Activated CD4-positive, CD25-positive, alpha-beta regulatory T cell treated with anti-CD3 and anti-CD28 coated beads, Interleukin-2, amount 50 U/mL, for 24 hours (primary cell): ENCODE results near the gene HSPB3.
"Not testable (repeated sequence)": the region's sequence is repeated elsewhere in the genome, so short reads cannot be mapped to it uniquely, and the experiment has no call there.

ENCODE experiments used
- ATAC-seq, 2 donors: fragments of 150-1000 bp; cut with Tn5 transposase; one replicate each; pipeline ENCODE4 v1.10.0; 2021; ENCODE audit warnings: mild to moderate bottlenecking in 1 of 2, moderate library complexity in 1 of 2

Gene HSPB3

GRCh38 chr5:54457094-54457862, 1.8 kb downstream of the HSPB3 start:
- ATAC-seq: no peak

- no peak for ATAC-seq
These were observed 2.7 kb downstream of the HSPB3 start for GRCh38 chr5:54458221-54458620.

- ATAC-seq: no peak
These were observed 4.9 kb downstream of the HSPB3 start for GRCh38 chr5:54460181-54460919.

DNA sequence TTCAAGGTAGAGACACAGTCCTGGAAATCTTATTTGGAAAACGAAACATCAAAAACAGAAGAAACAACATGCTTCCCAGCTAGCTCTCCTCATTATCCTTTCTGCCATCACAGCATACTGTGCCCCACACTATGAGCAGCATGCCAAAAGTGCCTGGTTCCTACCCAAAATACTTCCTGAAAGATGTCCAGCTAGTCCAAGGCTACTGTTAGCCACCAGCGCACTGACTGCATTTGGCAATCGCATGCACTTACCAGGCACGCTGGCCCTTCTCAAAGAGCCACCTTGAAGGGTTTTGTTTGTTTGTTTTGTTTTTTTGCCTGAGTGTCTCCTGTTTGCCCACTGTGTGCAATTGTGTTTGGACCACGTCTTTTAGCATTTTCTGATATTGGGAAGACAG, 6.8 kb downstream of the HSPB3 start:
- no peak for ATAC-seq

DNA sequence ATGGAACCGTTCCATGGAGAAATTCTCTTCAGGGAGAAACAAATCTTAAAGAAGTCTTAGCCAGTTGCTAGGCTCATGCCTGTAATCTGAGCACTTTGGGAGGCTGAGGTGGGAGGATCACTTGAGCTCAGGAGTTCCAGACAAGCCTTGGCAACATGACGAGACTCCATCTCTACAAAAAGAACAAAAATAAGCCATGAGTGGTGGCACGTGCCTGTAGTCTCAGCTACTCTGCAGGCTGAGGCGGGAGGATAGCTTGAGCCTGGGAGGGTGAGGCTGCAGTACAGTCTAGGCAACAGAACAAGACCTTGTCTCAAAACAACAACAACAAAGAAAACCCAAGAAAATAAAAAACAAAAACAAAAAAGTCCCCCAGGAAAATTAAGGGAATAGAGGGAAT, 8.2 kb downstream of the HSPB3 start:
- no peak for ATAC-seq

DNA sequence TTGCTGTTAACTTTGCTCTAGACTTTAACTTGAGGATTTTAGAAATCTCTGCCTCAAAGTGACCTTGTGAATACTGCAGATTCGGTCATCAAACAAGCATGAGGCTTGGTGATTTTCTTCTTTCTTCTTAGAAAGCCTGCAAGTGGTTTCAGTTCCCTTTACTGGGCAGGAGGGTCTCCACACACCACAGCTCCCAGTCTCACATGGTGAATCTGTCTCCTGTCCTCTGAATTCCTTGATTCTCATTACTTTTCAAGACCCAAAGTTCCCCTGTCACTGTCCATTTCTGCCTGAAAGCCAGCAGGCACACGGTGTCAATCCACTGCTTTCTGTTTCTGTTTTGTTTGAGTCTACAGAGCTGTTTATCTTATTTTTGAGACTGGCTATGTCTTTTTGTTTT, 14.1 kb downstream of the HSPB3 start:
- ATAC-seq: peak in 1 of 2 donors; percentile 13

DNA sequence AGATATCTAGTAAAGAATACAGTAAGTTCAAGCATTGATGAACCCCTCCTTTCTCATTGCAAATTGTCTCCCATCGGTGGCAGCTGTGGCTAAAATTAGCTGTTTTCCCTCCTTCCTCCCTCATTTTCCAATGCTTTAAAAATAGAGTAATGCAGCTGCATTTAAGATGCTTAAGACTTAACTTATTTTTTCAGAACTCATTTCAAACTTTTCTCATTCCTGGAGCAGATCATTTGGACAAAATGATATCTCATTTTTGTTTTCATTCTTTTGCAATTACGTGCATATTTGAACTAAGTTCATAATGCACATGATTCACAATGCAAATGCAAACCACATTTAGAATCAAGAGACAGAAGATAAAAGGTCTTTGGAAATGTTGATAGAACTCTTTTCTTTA, 14.6 kb downstream of the HSPB3 start:
- ATAC-seq: no peak

DNA sequence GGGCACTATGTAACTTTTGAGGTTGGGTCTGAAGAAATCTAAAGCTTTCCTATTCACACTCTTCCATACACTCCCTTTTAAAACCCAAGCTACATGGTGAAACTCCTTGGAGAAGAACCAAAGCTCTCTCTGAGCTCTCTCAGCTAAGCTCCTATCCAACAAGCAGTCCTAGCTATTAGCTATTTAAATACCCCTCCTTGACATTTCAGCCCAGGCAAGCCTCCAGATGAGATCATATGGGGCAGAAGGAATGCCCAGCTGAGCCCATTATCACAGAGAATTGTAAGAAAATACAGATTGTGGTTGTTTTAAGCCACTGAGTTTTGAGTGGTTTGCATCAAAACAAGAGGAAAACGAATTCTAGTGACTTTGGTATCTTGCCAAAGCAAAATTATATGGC, 15.2 kb downstream of the HSPB3 start:
- no peak for ATAC-seq

DNA sequence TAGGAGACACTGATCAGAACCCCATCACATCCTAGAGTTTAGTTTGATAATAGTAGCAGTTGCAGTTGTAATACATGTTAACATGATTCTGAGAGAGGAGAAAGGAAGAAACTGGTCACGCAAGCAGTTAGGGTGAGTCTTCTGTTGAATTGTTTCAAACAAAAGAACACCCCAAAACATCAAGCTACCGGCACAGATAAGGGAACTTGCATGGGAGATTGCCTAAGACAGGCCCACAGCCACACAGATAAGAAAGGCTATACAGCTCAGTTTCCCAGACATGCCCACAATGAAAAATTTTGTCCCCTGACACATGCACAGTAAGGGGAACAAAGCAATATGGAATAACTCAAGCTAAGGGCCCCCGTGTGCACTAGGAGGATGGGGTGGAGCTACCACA, 15.9 kb downstream of the HSPB3 start:
- ATAC-seq: no peak

GRCh38 chr5:54476682-54477081, 21.2 kb downstream of the HSPB3 start:
- no peak for ATAC-seq

DNA sequence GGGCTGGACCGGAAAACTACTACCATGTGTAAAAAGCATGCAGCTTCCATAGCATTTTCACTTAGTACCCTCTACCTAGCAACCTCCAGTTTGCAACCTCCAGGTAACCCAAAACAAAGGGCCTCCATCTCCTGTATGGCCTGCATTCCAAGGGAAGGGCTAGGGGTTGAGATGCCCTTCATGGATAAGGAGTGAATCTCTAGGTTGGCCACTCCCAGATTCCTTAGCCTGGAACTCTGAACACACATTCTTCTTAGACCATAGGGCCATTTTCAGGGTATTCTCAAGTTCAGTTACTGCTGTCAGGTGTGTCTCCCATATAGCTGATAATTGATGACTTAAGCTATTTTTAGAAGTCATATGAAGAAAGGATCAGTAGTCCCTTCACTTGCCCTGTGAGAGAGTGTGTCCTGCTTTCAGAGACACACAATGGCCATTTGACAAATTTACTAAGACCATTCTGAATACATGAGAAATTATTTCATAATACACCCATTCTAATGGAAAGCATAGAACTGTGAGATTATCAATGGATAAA, 22.5 kb downstream of the HSPB3 start:
- no peak for ATAC-seq

DNA sequence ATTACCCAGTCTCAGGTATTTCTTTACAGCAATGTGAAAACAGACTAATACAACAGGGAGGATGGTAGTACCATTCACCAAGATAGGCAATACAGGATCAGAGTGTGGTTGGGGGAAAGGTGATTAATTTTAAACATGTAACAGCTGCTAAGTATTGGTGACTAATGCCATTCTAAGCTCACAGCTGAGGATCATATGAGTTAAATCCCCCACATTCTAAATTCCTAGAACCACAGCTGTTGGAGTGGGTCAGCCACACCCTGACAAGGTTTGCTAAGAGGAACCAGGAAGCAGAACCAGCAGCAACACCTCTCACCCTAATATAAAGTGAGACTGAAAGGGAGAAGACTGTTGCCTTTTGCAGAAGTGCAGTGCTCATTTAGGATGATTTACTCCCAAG, 24.8 kb downstream of the HSPB3 start:
- ATAC-seq: no peak

DNA sequence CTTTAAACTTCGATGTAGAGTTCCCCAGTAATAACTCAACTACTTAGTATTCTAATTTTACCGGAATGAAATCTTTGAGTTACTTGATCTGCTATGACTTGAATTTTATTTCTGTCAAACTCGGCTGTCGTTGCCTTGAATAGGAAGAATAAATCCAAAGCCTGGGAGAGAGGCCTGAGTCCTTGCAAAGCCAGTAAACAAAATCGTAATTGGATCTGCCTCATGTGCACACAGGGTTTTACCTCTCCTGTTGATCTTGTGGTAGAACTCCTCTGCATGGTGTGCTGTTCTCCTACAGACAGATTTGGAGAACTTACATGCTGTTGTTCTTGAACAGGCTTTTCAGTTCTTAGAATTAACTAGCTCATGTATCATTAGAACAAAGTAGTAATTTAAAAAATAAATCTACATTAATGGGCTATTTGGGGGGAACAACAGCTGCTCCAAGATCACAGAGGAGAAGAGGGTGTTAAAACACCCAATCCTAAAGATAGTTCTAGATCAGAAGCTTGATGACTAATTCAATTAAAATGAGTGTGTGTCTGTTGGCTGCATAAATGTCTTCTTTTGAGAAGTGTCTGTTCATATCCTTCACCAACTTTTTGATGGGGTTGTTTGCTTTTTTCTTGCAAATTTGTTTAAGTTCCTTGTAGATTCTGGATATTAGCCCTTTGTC, 28.9 kb downstream of the HSPB3 start:
- no peak for ATAC-seq

- not testable (repeated sequence) for ATAC-seq
These were observed 30.2 kb downstream of the HSPB3 start for GRCh38 chr5:54485659-54486058.

DNA sequence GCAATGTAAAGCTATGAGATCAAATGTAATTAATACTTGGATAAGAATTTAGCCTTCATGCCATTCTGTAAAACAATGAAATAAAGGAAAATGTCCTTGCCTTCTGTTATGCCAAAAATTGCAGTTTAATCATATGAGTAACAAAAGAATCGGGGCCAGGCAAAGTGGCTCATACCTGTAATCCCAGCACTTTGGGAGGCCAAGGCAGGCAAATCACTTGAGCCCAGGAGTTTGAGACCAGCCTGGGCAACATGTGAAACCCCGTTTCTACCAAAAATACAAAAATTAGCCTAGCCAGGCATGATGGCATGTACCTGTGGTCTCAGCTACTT, 34.1 kb downstream of the HSPB3 start:
- ATAC-seq: not testable (repeated sequence)

DNA sequence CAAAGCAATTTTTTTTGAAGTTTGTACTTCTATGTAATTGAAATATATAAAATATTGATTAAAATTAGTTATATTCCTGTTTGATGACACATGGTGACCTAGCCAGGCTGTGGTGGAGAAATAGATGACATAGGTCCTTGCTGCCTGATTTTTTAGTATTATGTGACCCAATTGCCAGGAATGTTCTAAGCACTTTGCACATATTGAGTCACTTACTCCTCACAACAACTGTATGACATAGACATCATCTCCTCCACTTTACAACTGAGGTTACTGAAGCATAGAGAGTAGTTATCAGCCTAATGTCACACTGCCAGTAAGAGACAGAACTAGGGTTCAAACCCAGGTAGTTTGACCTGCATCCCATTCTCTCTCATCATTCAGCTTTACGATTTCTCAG, 35.8 kb downstream of the HSPB3 start:
- ATAC-seq: no peak

GRCh38 chr5:54492178-54492577, 36.7 kb downstream of the HSPB3 start:
- no peak for ATAC-seq

- no peak for ATAC-seq
These were observed 39.5 kb downstream of the HSPB3 start for GRCh38 chr5:54495027-54495426.
